GM12865 (cell line): Measurements from ENCODE around the gene VWF.

ENCODE experiments used
- DNase-seq: peaks from one replicate; pipeline ENCODE4 v3.0.0; 2010; ENCODE audit warnings: low read depth
- H3K4me3 ChIP-seq: 2 replicates; pipeline ENCODE4 v1.5.1; 2011; ENCODE audit warnings: mild to moderate bottlenecking, low read depth, low read length, control low read depth
- CTCF ChIP-seq: IDR thresholded peaks from 2 replicates; pipeline ENCODE4 v1.5.1; 2011; ENCODE audit warnings: low read length, control low read depth, low read depth, inconsistent platforms; ENCODE audit not compliant: insufficient read depth; ENCODE audit errors: missing control alignments

Gene VWF

GRCh38 chr12:6124411-6125309 lies at the start of gene VWF:
Gene VWF, minus strand, starts transcription at chr12:6124670. Its CDS starts 1,474 bp downstream, at chr12:6123196.
- H3K4me3 ChIP-seq, result no peak within 1 kb of the TSS
- no peak for TF ChIP-seq CTCF
- DNase-seq, result no peak

GRCh38 chr12:6172862-6173261 lies 48.4 kb upstream of the VWF start:
- H3K4me3 ChIP-seq, result no peak overlapping the region
- no peak for DNase-seq
- no peak for TF ChIP-seq CTCF

GRCh38 chr12:6172086-6172485 lies 47.6 kb upstream of the VWF start:
- no peak for TF ChIP-seq CTCF
- no peak for DNase-seq
- no peak overlapping the region for H3K4me3 ChIP-seq

- TF ChIP-seq CTCF, result no peak
- DNase-seq, result no peak
Observed at GRCh38 chr12:6171409-6172015, 47.0 kb upstream of the VWF start.

GRCh38 chr12:6167327-6168280 lies 43.1 kb upstream of the VWF start:
- no peak for TF ChIP-seq CTCF
- H3K4me3 ChIP-seq, result no peak overlapping the region
- DNase-seq, result peak; percentile 70

More at GRCh38 chr12:6171409-6172015, 47.0 kb upstream of the VWF start:
- no peak overlapping the region for H3K4me3 ChIP-seq

GRCh38 chr12:6166808-6167207 lies 42.3 kb upstream of the VWF start:
- H3K4me3 ChIP-seq, result no peak overlapping the region
- DNase-seq, result no peak
- TF ChIP-seq CTCF, result no peak
